ENCODE measurements around the gene PSMD13. TPM values are rescaled to one million over a fixed set of nuclear protein-coding genes. Genes with fewer than 3 reads are reported as not detected.

The PSMD13 gene
- total RNA-seq, 2 donors from 2014 or later: 75.3 to 80.3 TPM

DNA sequence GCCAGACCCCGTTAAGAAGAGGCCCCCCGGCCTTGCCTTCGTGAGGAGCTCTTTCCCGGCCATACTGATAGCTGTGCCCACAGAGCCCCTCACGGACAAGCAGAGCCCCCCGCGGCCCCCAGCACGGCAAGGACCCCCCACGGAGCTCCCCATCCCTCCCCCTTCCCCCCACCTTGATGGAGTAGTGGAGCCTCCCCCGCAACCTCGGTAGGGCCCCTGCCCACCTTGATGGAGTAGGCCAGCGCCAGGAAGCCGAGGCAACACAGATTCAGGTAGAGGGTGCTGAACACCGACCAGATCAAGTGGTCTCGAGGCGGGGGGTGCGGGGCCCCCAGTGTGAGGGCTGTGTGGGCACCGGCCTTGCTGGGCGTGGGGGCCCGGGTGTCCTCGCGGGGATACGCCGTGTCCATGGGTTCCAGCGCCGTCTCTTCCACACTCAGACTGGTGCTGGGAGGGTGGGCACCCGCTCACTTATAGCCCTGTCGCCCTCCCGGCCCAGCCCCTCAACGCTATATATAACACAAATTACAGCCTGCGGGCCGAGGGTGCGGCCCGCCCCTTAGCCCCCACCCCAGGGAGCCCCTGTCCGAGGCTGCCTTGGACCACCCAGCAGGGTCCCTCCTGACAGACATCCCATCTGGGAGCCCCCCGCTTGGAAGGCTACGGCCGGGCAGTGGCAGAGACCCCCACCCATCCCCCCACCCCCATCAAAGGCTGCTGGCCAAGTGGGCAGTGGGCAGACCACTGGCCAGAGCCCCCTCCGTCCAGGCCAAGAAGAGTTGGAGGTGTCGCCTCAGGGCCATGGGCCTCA lies 62.5 kb downstream of the PSMD13 start, which contains the start of gene IFITM5:
Gene IFITM5 (minus strand): TSS at position 446 of the 811 bp plus-strand sequence. CDS start 36 bp downstream, at position 410.
- no peaks in the 10 kb centered on the region for H3K36me3 ChIP-seq
- H3K4me1 ChIP-seq: peaks cover 0 to 7% of the 10 kb centered on the region in 2 donors
- no peaks in the 10 kb centered on the region for H3K9me3 ChIP-seq
- no peak for TF ChIP-seq CTCF (IDR thresholded peaks at IDR 0.05)
- H3K27me3 ChIP-seq: peaks cover 0 to 9% of the 10 kb centered on the region in 2 donors
- H3K27ac ChIP-seq: no peak within 1 kb of the TSS
- H3K4me3 ChIP-seq: no peak within 1 kb of the TSS
- no peak for DNase-seq (ENCODE audit: low spot score)

DNA sequence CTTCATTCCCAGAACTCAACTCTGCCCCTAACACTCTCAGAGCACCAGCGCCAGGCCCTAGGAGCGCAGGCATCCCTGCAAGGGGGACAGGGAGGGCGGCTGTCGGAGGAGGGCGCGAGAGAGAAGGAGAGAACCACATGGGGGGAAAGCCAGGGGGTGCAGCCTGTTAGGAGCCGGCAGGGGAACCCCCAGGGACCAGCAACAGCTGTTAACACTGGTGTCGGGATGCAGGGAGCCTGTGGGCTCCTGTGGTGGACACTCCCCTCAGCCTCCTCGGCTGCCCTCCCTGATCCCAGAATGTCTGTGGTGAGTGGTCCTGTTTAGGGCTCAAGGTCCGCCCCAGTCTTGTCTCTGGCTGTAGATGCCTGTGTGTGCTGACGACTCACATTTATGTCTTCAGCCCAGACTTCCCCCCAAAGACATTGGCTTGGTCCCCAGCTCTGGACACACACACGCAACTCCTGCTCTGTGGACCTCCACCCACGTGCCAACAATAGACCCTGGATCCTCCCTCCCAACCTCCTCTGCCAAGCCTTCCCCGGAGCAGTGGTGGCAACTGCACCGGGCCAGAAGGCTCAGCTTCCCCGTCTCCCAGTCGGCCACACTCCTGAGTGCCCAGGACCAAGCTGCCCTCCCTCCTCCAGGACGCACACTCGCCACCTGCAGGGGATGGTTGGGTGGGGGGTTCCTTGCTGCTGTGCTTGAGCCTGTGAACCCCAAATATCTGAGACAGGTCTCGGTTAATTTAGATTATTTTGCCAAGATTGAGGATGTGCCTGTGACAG lies 63.4 kb downstream of the PSMD13 start:
- H3K36me3 ChIP-seq: no peaks in the 10 kb centered on the region
- no peak for DNase-seq (ENCODE audit: low spot score)
- H3K4me3 ChIP-seq: no peak overlapping the region
- H3K27me3 ChIP-seq: peaks cover 0 to 9% of the 10 kb centered on the region in 2 donors
- no peak for TF ChIP-seq CTCF (IDR thresholded peaks at IDR 0.05)
- no peaks in the 10 kb centered on the region for H3K9me3 ChIP-seq
- peaks cover 0 to 7% of the 10 kb centered on the region in 2 donors for H3K4me1 ChIP-seq
- no peak overlapping the region for H3K27ac ChIP-seq

Other genes with a start within 250 kb of the PSMD13 start
- not detected for gene SCGB1C1, start 43.9 kb upstream of the PSMD13 start, total RNA-seq
- 10 to 100 TPM; 20.7 to 25.9 TPM for gene BET1L, start 29.6 kb upstream of the PSMD13 start, total RNA-seq
- 100 to 1,000 TPM in 1 of 2 donors, 10 to 100 TPM in 1; 68.0 to 101 TPM for gene RIC8A, start 29.3 kb upstream of the PSMD13 start, total RNA-seq
- gene SIRT3, start 634 bp upstream of the PSMD13 start, total RNA-seq: 10 to 100 TPM; 18.3 to 31.4 TPM
- gene NLRP6, start 41.4 kb downstream of the PSMD13 start, total RNA-seq: under 1 TPM; 0.19 to 0.20 TPM
- gene PGGHG, start 52.1 kb downstream of the PSMD13 start, total RNA-seq: 1 to 10 TPM; 4.9 to 9.4 TPM
- not detected for gene IFITM5, start 62.5 kb downstream of the PSMD13 start, total RNA-seq
- 100 to 1,000 TPM; 120 to 296 TPM for gene IFITM2, start 70.8 kb downstream of the PSMD13 start, total RNA-seq
- gene IFITM1, start 77.1 kb downstream of the PSMD13 start, total RNA-seq: 100 to 1,000 TPM in 1 of 2 donors, 10 to 100 TPM in 1; 82.3 to 241 TPM
- 100 to 1,000 TPM; 156 to 372 TPM for gene IFITM3, start 83.9 kb downstream of the PSMD13 start, total RNA-seq
- under 1 TPM in 1 of 2 donors, not detected in 1; 0.39 TPM for gene B4GALNT4, start 132.5 kb downstream of the PSMD13 start, total RNA-seq
- gene PKP3, start 157.2 kb downstream of the PSMD13 start, total RNA-seq: 1 to 10 TPM in 1 of 2 donors, under 1 TPM in 1; 0.43 to 1.0 TPM
- 10 to 100 TPM; 26.6 to 33.3 TPM for gene SIGIRR, start 178.0 kb downstream of the PSMD13 start, total RNA-seq
- gene ANO9, start 205.0 kb downstream of the PSMD13 start, total RNA-seq: under 1 TPM; 0.11 to 0.75 TPM
- gene PTDSS2, start 213.3 kb downstream of the PSMD13 start, total RNA-seq: 10 to 100 TPM; 26.8 to 32.5 TPM

All from right atrium auricular region (tissue), 2 donors.